ENCODE measurements around the gene SP5. TPM values are rescaled to one million over a fixed set of nuclear protein-coding genes. Genes with fewer than 3 reads are reported as not detected.

The SP5 gene
- total RNA-seq, 1 experiment from 2014 or later: 0.64 TPM

GRCh38 chr2:170743530-170744239 is 28.5 kb downstream of the SP5 start:
- ChIA-PET CTCF (no interaction called here), POLR2A (no interaction called here)
- in situ Hi-C loops (cut with HindIII; ENCODE audit: low pct_unique_long_range_greater_than_20kb, low sequenced_read_pairs): no loop called here
- BruUV-seq (replicated peaks): no TSS peak
- TF ChIP-seq POLR2AphosphoS5 (IDR thresholded peaks at IDR 0.05; ENCODE audit: low read depth, low read length): no peak
- TF ChIP-seq CTCF (IDR thresholded peaks at IDR 0.05): no peak
- TF ChIP-seq, protein P1, sequence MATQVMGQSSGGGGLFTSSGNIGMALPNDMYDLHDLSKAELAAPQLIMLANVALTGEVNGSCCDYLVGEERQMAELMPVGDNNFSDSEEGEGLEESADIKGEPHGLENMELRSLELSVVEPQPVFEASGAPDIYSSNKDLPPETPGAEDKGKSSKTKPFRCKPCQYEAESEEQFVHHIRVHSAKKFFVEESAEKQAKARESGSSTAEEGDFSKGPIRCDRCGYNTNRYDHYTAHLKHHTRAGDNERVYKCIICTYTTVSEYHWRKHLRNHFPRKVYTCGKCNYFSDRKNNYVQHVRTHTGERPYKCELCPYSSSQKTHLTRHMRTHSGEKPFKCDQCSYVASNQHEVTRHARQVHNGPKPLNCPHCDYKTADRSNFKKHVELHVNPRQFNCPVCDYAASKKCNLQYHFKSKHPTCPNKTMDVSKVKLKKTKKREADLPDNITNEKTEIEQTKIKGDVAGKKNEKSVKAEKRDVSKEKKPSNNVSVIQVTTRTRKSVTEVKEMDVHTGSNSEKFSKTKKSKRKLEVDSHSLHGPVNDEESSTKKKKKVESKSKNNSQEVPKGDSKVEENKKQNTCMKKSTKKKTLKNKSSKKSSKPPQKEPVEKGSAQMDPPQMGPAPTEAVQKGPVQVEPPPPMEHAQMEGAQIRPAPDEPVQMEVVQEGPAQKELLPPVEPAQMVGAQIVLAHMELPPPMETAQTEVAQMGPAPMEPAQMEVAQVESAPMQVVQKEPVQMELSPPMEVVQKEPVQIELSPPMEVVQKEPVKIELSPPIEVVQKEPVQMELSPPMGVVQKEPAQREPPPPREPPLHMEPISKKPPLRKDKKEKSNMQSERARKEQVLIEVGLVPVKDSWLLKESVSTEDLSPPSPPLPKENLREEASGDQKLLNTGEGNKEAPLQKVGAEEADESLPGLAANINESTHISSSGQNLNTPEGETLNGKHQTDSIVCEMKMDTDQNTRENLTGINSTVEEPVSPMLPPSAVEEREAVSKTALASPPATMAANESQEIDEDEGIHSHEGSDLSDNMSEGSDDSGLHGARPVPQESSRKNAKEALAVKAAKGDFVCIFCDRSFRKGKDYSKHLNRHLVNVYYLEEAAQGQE (IDR thresholded peaks at IDR 0.05; ENCODE audit: insufficient read depth in 1 of 2, low read depth in 2 of 2, low read length in 1 of 2): no peak
- no peak for TF ChIP-seq TCF7L2 (IDR thresholded peaks at IDR 0.05; ENCODE audit: low read depth, low read length)
- no peak for TF ChIP-seq SIN3A (IDR thresholded peaks at IDR 0.05; ENCODE audit: borderline replicate concordance, insufficient read depth, low read depth, low read length)
- DNase-seq (ENCODE audit: low read depth, low spot score): no peak
- H3K27me3 ChIP-seq (ENCODE audit: control insufficient read depth, insufficient read depth, low read length): no peaks in the 10 kb centered on the region
- ATAC-seq: no peak
- peaks cover 5% of the 10 kb centered on the region; the same call in 1 of the 2 replicates for H3K4me1 ChIP-seq (ENCODE audit: control insufficient read depth, insufficient read depth, low read length)
- intact Hi-C loops (cut with micrococcal nuclease; ENCODE audit: unreplicated experiment): no loop called here
- no peak overlapping the region for H3K4me3 ChIP-seq (ENCODE audit: low read depth in 2 of 2, low read length in 2 of 2)
- H3K9me3 ChIP-seq (ENCODE audit: control insufficient read depth, insufficient read depth, low read depth, low read length): no peaks in the 10 kb centered on the region
- H3K36me3 ChIP-seq (ENCODE audit: control insufficient read depth, insufficient read depth, low read length): no peaks in the 10 kb centered on the region
- no peak overlapping the region for H3K27ac ChIP-seq (ENCODE audit: low read length)

DNA sequence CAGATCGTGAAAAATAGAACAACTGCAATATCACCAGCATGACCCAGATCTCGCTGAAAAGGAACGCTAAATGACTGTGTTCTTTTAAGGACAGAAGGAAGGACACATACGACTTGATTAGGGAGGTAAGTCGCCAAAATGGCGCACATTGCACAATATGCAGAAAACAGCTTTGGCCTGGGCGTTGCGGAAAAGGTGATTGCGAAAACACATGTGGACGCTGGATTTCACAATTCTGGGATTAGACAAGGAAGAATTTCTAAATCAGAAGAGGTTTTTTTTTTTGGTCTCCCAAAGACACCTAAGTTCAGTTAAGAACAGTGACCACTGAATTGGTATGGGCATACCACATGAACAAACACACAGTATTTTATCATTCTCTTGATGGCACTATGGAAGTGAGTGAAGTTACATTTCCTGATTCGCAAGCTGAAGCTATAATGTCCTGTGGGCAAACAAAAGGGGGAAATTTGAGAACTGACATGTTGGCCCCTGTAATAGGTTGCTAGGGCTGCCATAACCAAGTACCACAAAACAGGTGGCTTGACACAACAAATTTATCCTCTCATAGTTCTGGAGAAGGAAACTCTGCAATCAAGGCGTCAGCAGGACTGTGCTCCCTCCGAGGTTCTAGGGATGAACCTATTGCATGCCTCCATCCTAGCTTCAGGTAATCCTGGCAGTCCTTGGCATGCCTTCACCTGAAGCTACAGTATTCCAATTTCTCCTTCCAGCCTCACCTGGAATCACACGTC is 29.3 kb downstream of the SP5 start:
- no peak overlapping the region for H3K27ac ChIP-seq (ENCODE audit: low read length)
- POLR2A ChIA-PET: no interaction called here
- CTCF ChIA-PET: no interaction called here
- no peaks in the 10 kb centered on the region for H3K27me3 ChIP-seq (ENCODE audit: control insufficient read depth, insufficient read depth, low read length)
- DNase-seq (ENCODE audit: low read depth, low spot score): no peak
- no peaks in the 10 kb centered on the region for H3K9me3 ChIP-seq (ENCODE audit: control insufficient read depth, insufficient read depth, low read depth, low read length)
- no peak for ATAC-seq
- intact Hi-C loops (cut with micrococcal nuclease; ENCODE audit: unreplicated experiment) (no loop called here), in situ Hi-C loops (cut with HindIII; ENCODE audit: low pct_unique_long_range_greater_than_20kb, low sequenced_read_pairs) (no loop called here)
- no peak overlapping the region for H3K4me3 ChIP-seq (ENCODE audit: low read depth in 2 of 2, low read length in 2 of 2)
- no peak for TF ChIP-seq CTCF (IDR thresholded peaks at IDR 0.05)
- no peak for TF ChIP-seq POLR2AphosphoS5 (IDR thresholded peaks at IDR 0.05; ENCODE audit: low read depth, low read length)
- TF ChIP-seq, protein P1 (IDR thresholded peaks at IDR 0.05; ENCODE audit: insufficient read depth in 1 of 2, low read depth in 2 of 2, low read length in 1 of 2): no peak
- no peak for TF ChIP-seq SIN3A (IDR thresholded peaks at IDR 0.05; ENCODE audit: borderline replicate concordance, insufficient read depth, low read depth, low read length)
- no peak for TF ChIP-seq TCF7L2 (IDR thresholded peaks at IDR 0.05; ENCODE audit: low read depth, low read length)
- H3K36me3 ChIP-seq (ENCODE audit: control insufficient read depth, insufficient read depth, low read length): no peaks in the 10 kb centered on the region
- H3K4me1 ChIP-seq (ENCODE audit: control insufficient read depth, insufficient read depth, low read length): peaks cover 2% of the 10 kb centered on the region; the same call in 1 of the 2 replicates
- no TSS peak for BruUV-seq (replicated peaks)

Data from Panc1 (cell line).